ELR (cell line): Measurements from ENCODE around the gene RAB19.

Experiments
- DNase-seq: peaks from one replicate; pipeline ENCODE4 v3.0.0-alpha.2; 2015; ENCODE audit warnings: low read depth

RAB19 gene

GRCh38 chr7:140403878-140404564 lies at the start of gene RAB19:
Gene RAB19, plus strand, starts transcription at chr7:140404058. Its CDS starts 3,589 bp downstream, at chr7:140407647.
- no peak for DNase-seq

- DNase-seq: no peak
Measured at GRCh38 chr7:140358024-140358411, 45.8 kb upstream of the RAB19 start.

GRCh38 chr7:140358412-140359051 lies 45.3 kb upstream of the RAB19 start:
- no peak for DNase-seq

- no peak for DNase-seq
Measured at GRCh38 chr7:140360697-140361229, 43.1 kb upstream of the RAB19 start.

GRCh38 chr7:140364819-140365218 lies 39.0 kb upstream of the RAB19 start:
- no peak for DNase-seq

- DNase-seq: no peak
Measured at GRCh38 chr7:140367528-140367927, 36.3 kb upstream of the RAB19 start.

- DNase-seq: no peak
Measured at GRCh38 chr7:140369294-140369693, 34.6 kb upstream of the RAB19 start.

GRCh38 chr7:140375323-140375722 lies 28.5 kb upstream of the RAB19 start:
- no peak for DNase-seq

GRCh38 chr7:140375892-140376730 lies 27.7 kb upstream of the RAB19 start:
- no peak for DNase-seq

GRCh38 chr7:140383954-140384713 lies 19.7 kb upstream of the RAB19 start:
- DNase-seq: no peak

- DNase-seq: no peak
Measured at GRCh38 chr7:140384894-140385545, 18.8 kb upstream of the RAB19 start.

GRCh38 chr7:140389445-140389844 lies 14.4 kb upstream of the RAB19 start:
- DNase-seq: no peak

- no peak for DNase-seq
Measured at GRCh38 chr7:140390034-140390433, 13.8 kb upstream of the RAB19 start.

GRCh38 chr7:140390466-140391190 lies 13.2 kb upstream of the RAB19 start:
- no peak for DNase-seq

- no peak for DNase-seq
Measured at GRCh38 chr7:140391634-140392033, 12.2 kb upstream of the RAB19 start.

GRCh38 chr7:140393756-140394306 lies 10.0 kb upstream of the RAB19 start:
- DNase-seq: no peak

GRCh38 chr7:140397784-140398750 lies 5.8 kb upstream of the RAB19 start, which contains the start of gene SLC37A3:
Gene SLC37A3, minus strand, starts transcription at chr7:140398530. Its CDS starts 16,004 bp downstream, at chr7:140382526.
- DNase-seq: peak; percentile 84

GRCh38 chr7:140398821-140399220 lies 5.0 kb upstream of the RAB19 start:
- DNase-seq: no peak

GRCh38 chr7:140400381-140400780 lies 3.5 kb upstream of the RAB19 start:
- DNase-seq: no peak
